HEK293T (cell line): ENCODE measurements around the gene DST.

Source experiments
- BHLHE40 ChIP-seq: fragments of 450-650 bp; IDR thresholded peaks from 2 replicates; pipeline ENCODE4 v1.6.1; 2016; ENCODE audit warnings: mild to moderate bottlenecking, moderate library complexity, borderline replicate concordance
- ELF4 ChIP-seq: fragments of 450-650 bp; IDR thresholded peaks from 2 replicates; pipeline ENCODE4 v1.6.1; 2017; ENCODE audit warnings: antibody characterized with exemption
- FOXA1 ChIP-seq: fragments of 450-650 bp; IDR thresholded peaks from 2 replicates; pipeline ENCODE4 v1.6.1; 2016; ENCODE audit warnings: mild to moderate bottlenecking
- SP1 ChIP-seq: fragments of 450-650 bp; IDR thresholded peaks from 2 replicates; pipeline ENCODE4 v1.6.1; 2017
- TARDBP ChIP-seq: fragments of 450-650 bp; IDR thresholded peaks from 2 replicates; pipeline ENCODE4 v1.6.1; 2016

DNA sequence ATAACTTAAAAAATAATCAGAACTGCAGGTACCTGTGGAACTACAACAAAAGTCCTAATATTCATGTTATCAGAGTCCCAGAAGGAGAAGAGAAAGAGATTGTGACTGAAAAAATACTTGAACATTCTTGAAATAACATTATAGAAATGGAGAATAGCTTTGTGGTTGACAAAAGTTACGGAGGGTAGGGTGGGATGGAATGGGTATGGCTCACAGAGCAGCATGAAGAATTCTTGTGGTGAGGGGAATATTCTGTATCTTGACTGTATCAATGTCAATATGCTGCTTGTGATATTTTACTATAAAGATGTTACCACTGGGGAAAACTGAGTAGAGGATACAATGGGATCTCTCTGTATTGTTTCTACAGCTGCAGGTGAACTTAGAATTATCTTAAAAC, 122.5 kb downstream of the DST start:
- TF ChIP-seq ELF4 (no peak), TARDBP (no peak), BHLHE40 (no peak), SP1 (no peak), FOXA1 (no peak)
